DND-41 (cell line): ENCODE measurements around the gene EDIL3.

Experiments
- ATAC-seq: fragments of 200-7000 bp; cut with Tn5 transposase; 3 replicates; pipeline ENCODE4 v1.9.1; 2021; ENCODE audit warnings: low read depth; ENCODE audit not compliant: insufficient read depth
- DNase-seq: peaks from one replicate; pipeline ENCODE4 v3.0.0-alpha.2; 2020
- H2AFZ ChIP-seq: 2 replicates; pipeline ENCODE4 v1.6.0; 2012; ENCODE audit warnings: low read depth, low read length
- H3K27ac ChIP-seq: 2 replicates; pipeline ENCODE4 v1.5.1; 2012; ENCODE audit warnings: low read length, inconsistent platforms
- H3K27me3 ChIP-seq: fragments of 200-600 bp; sonication (generic); 2 replicates; pipeline ENCODE4 v1.6.0; 2012; ENCODE audit warnings: low read length, mild to moderate bottlenecking, inconsistent platforms; ENCODE audit not compliant: insufficient read depth, poor library complexity
- H3K36me3 ChIP-seq: 2 replicates; pipeline ENCODE4 v1.5.1; 2012; ENCODE audit warnings: low read length, inconsistent platforms; ENCODE audit not compliant: insufficient read depth
- H3K4me1 ChIP-seq: 2 replicates; pipeline ENCODE4 v1.5.1; 2012; ENCODE audit warnings: mild to moderate bottlenecking, low read length; ENCODE audit not compliant: insufficient read depth
- H3K4me2 ChIP-seq: 2 replicates; pipeline ENCODE4 v1.6.0; 2012; ENCODE audit warnings: mild to moderate bottlenecking, moderate library complexity, low read length, inconsistent platforms; ENCODE audit not compliant: insufficient read depth
- H3K4me3 ChIP-seq, 2 experiments: fragments of 200-600 bp in 1 of 2; shearing (Covaris generic) in 1 of 2; 2 replicates each; pipeline ENCODE4 v1.5.1; 2012 to 2016; ENCODE audit warnings: inconsistent platforms in 2 of 2, low read length in 2 of 2, mild to moderate bottlenecking in 2 of 2, low read depth in 1 of 2, moderate library complexity in 1 of 2
- H3K79me2 ChIP-seq: 2 replicates; pipeline ENCODE4 v1.6.0; 2012; ENCODE audit warnings: low read length, inconsistent platforms; ENCODE audit not compliant: insufficient read depth
- H3K9ac ChIP-seq: 2 replicates; pipeline ENCODE4 v1.6.0; 2012; ENCODE audit warnings: low read depth, mild to moderate bottlenecking, inconsistent platforms, low read length, moderate library complexity
- H3K9me3 ChIP-seq: 2 replicates; pipeline ENCODE4 v1.5.1; 2012; ENCODE audit warnings: low read length, moderate library complexity, mild to moderate bottlenecking, inconsistent platforms; ENCODE audit not compliant: insufficient read depth, severe bottlenecking
- H4K20me1 ChIP-seq: 2 replicates; pipeline ENCODE4 v1.6.0; 2012; ENCODE audit warnings: low read length; ENCODE audit not compliant: insufficient read depth
- CTCF ChIP-seq: IDR thresholded peaks from 2 replicates; pipeline ENCODE4 v1.5.1; 2012; ENCODE audit warnings: borderline replicate concordance, low read length, moderate library complexity, mild to moderate bottlenecking; ENCODE audit not compliant: poor library complexity, severe bottlenecking; ENCODE audit errors: extremely low read depth
- EZH2 ChIP-seq: IDR thresholded peaks from 3 replicates; pipeline ENCODE4 v1.6.1; 2012; ENCODE audit warnings: borderline replicate concordance, low read depth, mild to moderate bottlenecking, moderate library complexity, low read length, inconsistent platforms; ENCODE audit not compliant: severe bottlenecking

Gene EDIL3

GRCh38 chr5:84383816-84384603 lies 670 bp downstream of the EDIL3 start:
- DNase-seq (no peak), ATAC-seq (no peak)
- Histone ChIP-seq H3K4me3 (no peak overlapping the region), H3K9ac (no peak overlapping the region), H3K36me3 (no peaks in the 10 kb centered on the region), H2AFZ (no peak overlapping the region), H3K4me2 (no peak overlapping the region), H3K9me3 (no peaks in the 10 kb centered on the region), H3K79me2 (no peaks in the 10 kb centered on the region), H3K27ac (no peak overlapping the region), H3K27me3 (no peaks in the 10 kb centered on the region), H3K4me1 (no peaks in the 10 kb centered on the region), H4K20me1 (no peaks in the 10 kb centered on the region)
- TF ChIP-seq CTCF (no peak), EZH2 (no peak)

GRCh38 chr5:84383296-84383815 lies 1.3 kb downstream of the EDIL3 start:
- no peaks in the 10 kb centered on the region for H3K27me3 ChIP-seq
- ATAC-seq (no peak), DNase-seq (no peak)
- no peak overlapping the region for H3K4me2 ChIP-seq
- no peaks in the 10 kb centered on the region for H3K9me3 ChIP-seq
- no peaks in the 10 kb centered on the region for H4K20me1 ChIP-seq
- H3K79me2 ChIP-seq: no peaks in the 10 kb centered on the region
- H3K4me3 ChIP-seq: no peak overlapping the region
- no peak overlapping the region for H3K27ac ChIP-seq
- no peaks in the 10 kb centered on the region for H3K36me3 ChIP-seq
- H3K9ac ChIP-seq: no peak overlapping the region
- H2AFZ ChIP-seq: no peak overlapping the region
- H3K4me1 ChIP-seq: no peaks in the 10 kb centered on the region
- TF ChIP-seq CTCF (no peak), EZH2 (no peak)

- TF ChIP-seq CTCF (no peak), EZH2 (no peak)
- no peak overlapping the region for H3K4me2 ChIP-seq
Observed at GRCh38 chr5:84382363-84383295, 2.1 kb downstream of the EDIL3 start.

More at GRCh38 chr5:84382363-84383295, 2.1 kb downstream of the EDIL3 start:
- Histone ChIP-seq H3K79me2 (no peaks in the 10 kb centered on the region), H2AFZ (no peak overlapping the region), H4K20me1 (no peaks in the 10 kb centered on the region), H3K4me3 (no peak overlapping the region), H3K27me3 (no peaks in the 10 kb centered on the region), H3K36me3 (no peaks in the 10 kb centered on the region), H3K27ac (no peak overlapping the region), H3K9me3 (no peaks in the 10 kb centered on the region), H3K9ac (no peak overlapping the region), H3K4me1 (no peaks in the 10 kb centered on the region)
- DNase-seq: no peak
- no peak for ATAC-seq
